Brain microvascular endothelial cell (primary cell): ENCODE results near the gene WBP2.

ENCODE experiments used
- DNase-seq: peaks from one replicate; pipeline ENCODE4 v3.0.0-alpha.2; 2020
- H3K27ac ChIP-seq: fragments of 250-450 bp; sonication (Bioruptor Pico); 2 replicates; pipeline ENCODE4 v1.5.1; 2020; ENCODE audit warnings: mild to moderate bottlenecking, moderate library complexity
- H3K27me3 ChIP-seq: fragments of 250-450 bp; sonication (Bioruptor Pico); replicated peaks from 2 replicates; pipeline ENCODE4 v1.5.1; 2020; ENCODE audit warnings: mild to moderate bottlenecking
- H3K36me3 ChIP-seq: fragments of 250-450 bp; sonication (Bioruptor Pico); replicated peaks from 2 replicates; pipeline ENCODE4 v1.5.1; 2020; ENCODE audit warnings: mild to moderate bottlenecking
- H3K4me3 ChIP-seq: 2 replicates; pipeline ENCODE4 v1.5.1; 2011; ENCODE audit warnings: low read depth, mild to moderate bottlenecking, control low read depth, low read length, moderate library complexity
- CTCF ChIP-seq: IDR thresholded peaks from 2 replicates; pipeline ENCODE4 v1.5.1; 2011; ENCODE audit warnings: low read depth, mild to moderate bottlenecking, moderate library complexity, low read length, control low read depth, inconsistent platforms; ENCODE audit errors: missing control alignments
- in situ Hi-C: cut with HindIII; loops from 2 replicates; pipeline ENCODE4 v1.10.0; 2017; ENCODE audit warnings: low sequenced_read_pairs, low pct_ligation_motif_present

The WBP2 gene

GRCh38 chr17:75820094-75821080, 34.7 kb downstream of the WBP2 start:
- Histone ChIP-seq H3K4me3 (no peak overlapping the region), H3K36me3 (peaks cover 36% of the 10 kb centered on the region), H3K27ac (no peak overlapping the region), H3K27me3 (no peaks in the 10 kb centered on the region)
- TF ChIP-seq CTCF, result no peak
- no peak for DNase-seq
- in situ Hi-C loops, result no loop called here

DNA sequence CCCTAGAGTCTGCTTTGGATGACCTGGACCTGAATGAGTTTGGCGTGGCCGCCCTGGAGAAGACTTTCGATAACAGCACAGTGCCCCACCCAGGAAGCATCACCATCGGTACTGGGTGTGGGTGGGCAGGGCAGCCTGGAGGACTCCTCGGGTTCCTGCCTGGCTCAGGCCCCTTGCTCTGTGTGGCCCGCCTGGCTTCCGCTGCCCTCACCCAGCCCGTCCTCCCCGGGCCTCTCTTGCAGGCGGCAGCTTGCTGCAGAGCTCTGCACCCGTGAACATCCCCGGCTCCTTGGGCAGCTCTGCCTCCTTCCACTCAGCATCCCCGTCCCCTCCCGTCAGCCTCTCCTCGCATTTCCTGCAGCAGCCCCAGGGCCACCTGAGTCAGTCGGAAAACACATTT, 35.5 kb downstream of the WBP2 start:
- Histone ChIP-seq H3K27me3 (no peaks in the 10 kb centered on the region), H3K36me3 (peaks cover 36% of the 10 kb centered on the region), H3K4me3 (no peak overlapping the region), H3K27ac (no peak overlapping the region)
- in situ Hi-C loops, result no loop called here
- DNase-seq, result no peak
- no peak for TF ChIP-seq CTCF

GRCh38 chr17:75819116-75819515, 36.0 kb downstream of the WBP2 start:
- Histone ChIP-seq H3K4me3 (no peak overlapping the region), H3K27ac (no peak overlapping the region), H3K27me3 (no peaks in the 10 kb centered on the region), H3K36me3 (peaks cover 36% of the 10 kb centered on the region)
- TF ChIP-seq CTCF, result no peak
- in situ Hi-C loops, result no loop called here
- no peak for DNase-seq

DNA sequence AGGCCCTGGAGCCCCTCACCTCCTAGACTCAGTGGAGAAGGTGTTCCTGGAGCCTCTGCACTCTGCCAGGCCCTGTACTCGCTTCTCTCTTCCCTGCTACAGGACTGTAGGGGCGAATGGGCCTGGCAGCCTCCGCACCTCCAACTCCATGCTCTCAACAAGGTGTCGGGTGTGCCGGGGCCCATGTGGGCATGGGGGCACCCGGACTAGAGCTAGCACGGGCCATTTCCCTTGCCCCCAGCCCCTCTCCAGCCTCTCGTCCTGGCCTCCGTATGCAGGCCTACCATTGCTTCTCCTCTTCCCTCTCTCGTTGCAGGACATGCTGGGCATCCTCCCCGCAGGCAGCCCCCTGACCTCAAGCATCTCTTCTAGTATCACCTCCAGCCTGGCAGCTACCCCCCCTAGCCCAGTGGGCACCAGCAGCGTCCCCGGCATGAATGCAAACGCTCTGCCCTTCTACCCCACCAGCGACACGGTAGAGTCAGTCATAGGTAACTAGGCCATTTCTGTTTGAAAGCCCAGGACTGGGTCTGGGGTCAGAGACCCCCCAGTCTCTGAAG, 36.7 kb downstream of the WBP2 start:
- DNase-seq, result no peak
- Histone ChIP-seq H3K27ac (no peak overlapping the region), H3K36me3 (peaks cover 31% of the 10 kb centered on the region), H3K4me3 (no peak overlapping the region), H3K27me3 (no peaks in the 10 kb centered on the region)
- TF ChIP-seq CTCF, result no peak
- in situ Hi-C loops, result no loop called here

DNA sequence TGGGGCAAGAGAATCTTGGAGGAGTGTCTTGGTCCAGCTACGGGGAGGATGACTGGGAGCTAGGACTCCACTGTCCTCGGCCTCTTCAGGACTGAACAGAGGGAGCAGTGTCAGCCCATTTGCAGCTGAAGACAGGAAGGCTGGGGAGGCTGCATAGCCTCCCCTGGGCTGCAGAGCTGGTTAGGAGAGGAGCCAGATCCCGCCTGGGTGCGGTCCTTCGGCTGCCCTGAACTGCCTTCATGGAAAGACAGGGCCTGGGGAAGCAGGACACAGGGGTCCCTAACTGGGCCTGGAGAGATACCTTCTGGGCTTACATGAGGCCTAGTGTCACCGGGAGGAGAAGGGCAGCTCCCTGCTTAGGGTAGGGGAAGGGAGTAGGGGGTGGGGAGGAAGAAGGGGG, 37.6 kb downstream of the WBP2 start:
- H3K36me3 ChIP-seq, result peaks cover 33% of the 10 kb centered on the region
- H3K27ac ChIP-seq, result no peak overlapping the region
- H3K27me3 ChIP-seq, result no peaks in the 10 kb centered on the region
- in situ Hi-C loops, result no loop called here
- DNase-seq, result no peak
- TF ChIP-seq CTCF, result no peak
- H3K4me3 ChIP-seq, result no peak overlapping the region

- peaks cover 31% of the 10 kb centered on the region for H3K36me3 ChIP-seq
- in situ Hi-C loops, result no loop called here
- no peak overlapping the region for H3K27ac ChIP-seq
- no peak overlapping the region for H3K4me3 ChIP-seq
- no peak for TF ChIP-seq CTCF
- no peaks in the 10 kb centered on the region for H3K27me3 ChIP-seq
- no peak for DNase-seq
Observed at GRCh38 chr17:75816693-75817092, 38.4 kb downstream of the WBP2 start.
